Sigmoid colon (tissue), 4 donors: ENCODE results near the gene SUSD5.

Experiments
- POLR2A ChIP-seq, 2 donors: fragments of 450-650 bp; IDR thresholded peaks; one replicate each; pipeline ENCODE4 v1.6.1; 2016; ENCODE audit warnings: antibody characterized with exemption in 2 of 2, mild to moderate bottlenecking in 2 of 2, moderate library complexity in 2 of 2
- POLR2AphosphoS5 ChIP-seq, 4 donors: sonication (generic); formaldehyde crosslinking; IDR thresholded peaks; one replicate each; pipeline ENCODE4 v1.6.1; 2017; ENCODE audit warnings: antibody characterized with exemption in 4 of 4

DNA sequence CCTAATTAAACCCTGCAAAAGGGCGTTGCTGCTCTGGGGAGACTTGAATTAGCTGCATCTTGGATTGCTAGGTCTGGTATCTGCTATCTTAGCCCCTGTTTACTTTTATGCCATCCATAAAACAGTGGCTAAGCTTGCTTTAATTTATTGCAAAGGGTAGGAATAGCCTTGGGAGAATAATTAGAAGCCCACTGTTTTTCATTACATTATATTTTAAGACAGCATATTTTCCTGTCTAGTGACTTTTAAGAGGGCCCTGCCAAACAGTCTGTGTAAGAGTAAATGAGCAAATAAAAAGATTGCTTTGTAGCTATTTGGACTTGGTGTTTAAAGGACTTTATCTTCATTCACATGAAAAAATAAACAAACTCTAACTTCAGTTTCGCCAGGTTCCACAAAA is 17.4 kb upstream of the SUSD5 start:
- TF ChIP-seq POLR2A (IDR thresholded peaks at IDR 0.05): no peak
- TF ChIP-seq POLR2AphosphoS5 (IDR thresholded peaks at IDR 0.05): no peak
